Measurements from ENCODE around the gene PCID2.

The PCID2 gene

GRCh38 chr13:113142876-113143275, 65.6 kb downstream of the PCID2 start:
- H2AFZ ChIP-seq (ENCODE audit: low read length), result no peak overlapping the region
- H3K79me2 ChIP-seq (ENCODE audit: insufficient read depth, low read length), result no peaks in the 10 kb centered on the region
- TF ChIP-seq CTCF (IDR thresholded peaks at IDR 0.05; ENCODE audit: low read length) (no peak), EZH2 (IDR thresholded peaks at IDR 0.05; ENCODE audit: borderline replicate concordance, low read length) (no peak)
- H3K4me1 ChIP-seq (ENCODE audit: insufficient read depth, low read length, severe bottlenecking), result no peaks in the 10 kb centered on the region
- no peak overlapping the region for H3K9ac ChIP-seq (ENCODE audit: low read length)
- H3F3A ChIP-seq (ENCODE audit: insufficient read depth, low read length), result no peaks in the 10 kb centered on the region
- H3K9me3 ChIP-seq (ENCODE audit: low read length), result peaks cover 8% of the 10 kb centered on the region; the same call in 1 of the 2 replicates
- no peaks in the 10 kb centered on the region for H3K9me2 ChIP-seq (ENCODE audit: low read depth, low read length)
- H4K20me1 ChIP-seq (ENCODE audit: insufficient read depth, low read length), result no peaks in the 10 kb centered on the region
- no peak overlapping the region for H3K27ac ChIP-seq (ENCODE audit: low read depth, low read length, poor library complexity, severe bottlenecking)
- no peak overlapping the region for H3K4me3 ChIP-seq (ENCODE audit: low read depth, low read length, poor library complexity, severe bottlenecking)
- H3K4me2 ChIP-seq (ENCODE audit: low read length), result no peak overlapping the region
- peaks cover 45% of the 10 kb centered on the region for H3K27me3 ChIP-seq (ENCODE audit: insufficient read depth, low read length)
- no peaks in the 10 kb centered on the region; the same call in 1 of the 2 replicates for H3K36me3 ChIP-seq (ENCODE audit: insufficient read depth, low read length)

- Histone ChIP-seq H3K4me2 (ENCODE audit: low read length) (no peak overlapping the region), H3K79me2 (ENCODE audit: insufficient read depth, low read length) (no peaks in the 10 kb centered on the region)
- TF ChIP-seq CTCF (IDR thresholded peaks at IDR 0.05; ENCODE audit: low read length) (no peak), EZH2 (IDR thresholded peaks at IDR 0.05; ENCODE audit: borderline replicate concordance, low read length) (no peak)
Measured at GRCh38 chr13:113141601-113141970, 66.9 kb downstream of the PCID2 start.

GRCh38 chr13:113140677-113141600, 67.5 kb downstream of the PCID2 start:
- no peak overlapping the region for H2AFZ ChIP-seq (ENCODE audit: low read length)
- H4K20me1 ChIP-seq (ENCODE audit: insufficient read depth, low read length), result no peaks in the 10 kb centered on the region
- H3K4me2 ChIP-seq (ENCODE audit: low read length), result no peak overlapping the region
- H3K9me2 ChIP-seq (ENCODE audit: low read depth, low read length), result no peaks in the 10 kb centered on the region
- H3K4me1 ChIP-seq (ENCODE audit: insufficient read depth, low read length, severe bottlenecking), result no peaks in the 10 kb centered on the region
- TF ChIP-seq EZH2 (IDR thresholded peaks at IDR 0.05; ENCODE audit: borderline replicate concordance, low read length), result no peak
- no peak for TF ChIP-seq CTCF (IDR thresholded peaks at IDR 0.05; ENCODE audit: low read length)
- H3K4me3 ChIP-seq (ENCODE audit: low read depth, low read length, poor library complexity, severe bottlenecking), result no peak overlapping the region
- H3K27me3 ChIP-seq (ENCODE audit: insufficient read depth, low read length), result peaks cover 30% of the 10 kb centered on the region
- H3K36me3 ChIP-seq (ENCODE audit: insufficient read depth, low read length), result no peaks in the 10 kb centered on the region; the same call in 1 of the 2 replicates
- H3K79me2 ChIP-seq (ENCODE audit: insufficient read depth, low read length), result no peaks in the 10 kb centered on the region
- no peak overlapping the region for H3K9ac ChIP-seq (ENCODE audit: low read length)
- H3K9me3 ChIP-seq (ENCODE audit: low read length), result peaks cover 8% of the 10 kb centered on the region; the same call in 1 of the 2 replicates
- no peaks in the 10 kb centered on the region for H3F3A ChIP-seq (ENCODE audit: insufficient read depth, low read length)
- H3K27ac ChIP-seq (ENCODE audit: low read depth, low read length, poor library complexity, severe bottlenecking), result no peak overlapping the region

More at GRCh38 chr13:113141601-113141970, 66.9 kb downstream of the PCID2 start:
- H3K9me2 ChIP-seq (ENCODE audit: low read depth, low read length), result no peaks in the 10 kb centered on the region
- H3K36me3 ChIP-seq (ENCODE audit: insufficient read depth, low read length), result no peaks in the 10 kb centered on the region; the same call in 1 of the 2 replicates
- no peak overlapping the region for H3K27ac ChIP-seq (ENCODE audit: low read depth, low read length, poor library complexity, severe bottlenecking)
- peaks cover 34% of the 10 kb centered on the region for H3K27me3 ChIP-seq (ENCODE audit: insufficient read depth, low read length)
- H3K4me1 ChIP-seq (ENCODE audit: insufficient read depth, low read length, severe bottlenecking), result no peaks in the 10 kb centered on the region
- H4K20me1 ChIP-seq (ENCODE audit: insufficient read depth, low read length), result no peaks in the 10 kb centered on the region
- H3K9ac ChIP-seq (ENCODE audit: low read length), result no peak overlapping the region
- peaks cover 8% of the 10 kb centered on the region; the same call in 1 of the 2 replicates for H3K9me3 ChIP-seq (ENCODE audit: low read length)
- no peak overlapping the region for H3K4me3 ChIP-seq (ENCODE audit: low read depth, low read length, poor library complexity, severe bottlenecking)
- no peaks in the 10 kb centered on the region for H3F3A ChIP-seq (ENCODE audit: insufficient read depth, low read length)
- H2AFZ ChIP-seq (ENCODE audit: low read length), result no peak overlapping the region

Measured in OCI-LY1 (cell line).